D721Med (cell line): Measurements from ENCODE around the gene ARID1B.

ENCODE experiments used
- DNase-seq: peaks from one replicate; pipeline ENCODE4 v3.0.0; 2011; ENCODE audit warnings: low spot score; ENCODE audit not compliant: insufficient read length
- FAIRE-seq: peaks from 2 replicates; lab custom pipeline; 2011; peaks lifted over from hg19 to GRCh38; lab: Jason Lieb, UNC
- CTCF ChIP-seq: IDR thresholded peaks from 2 replicates; pipeline ENCODE4 v1.5.1; 2012; ENCODE audit warnings: mild to moderate bottlenecking, control low read depth; ENCODE audit not compliant: insufficient read depth; ENCODE audit errors: missing control alignments

ARID1B gene

GRCh38 chr6:156786652-156787051 lies 9.5 kb downstream of the ARID1B start:
- FAIRE-seq (no peak), DNase-seq (no peak)
- no peak for TF ChIP-seq CTCF

GRCh38 chr6:156787569-156788492 lies 10.7 kb downstream of the ARID1B start:
- no peak for FAIRE-seq
- TF ChIP-seq CTCF = no peak
- no peak for DNase-seq

GRCh38 chr6:156789081-156789943 lies 12.1 kb downstream of the ARID1B start:
- FAIRE-seq = no peak
- no peak for DNase-seq
- TF ChIP-seq CTCF = no peak

- FAIRE-seq (no peak), DNase-seq (no peak)
- no peak for TF ChIP-seq CTCF
Measured at GRCh38 chr6:156790711-156791319, 13.6 kb downstream of the ARID1B start.

- no peak for TF ChIP-seq CTCF
- FAIRE-seq = no peak
- DNase-seq = no peak
Measured at GRCh38 chr6:156791320-156791850, 14.2 kb downstream of the ARID1B start.

- no peak for DNase-seq
- no peak for TF ChIP-seq CTCF
- no peak for FAIRE-seq
Measured at GRCh38 chr6:156793200-156793599, 16.0 kb downstream of the ARID1B start.
